HEK293 (cell line): ENCODE results near the gene CAPN6.

Experiments used
- CTCF ChIA-PET: fragments of 350-600 bp; formaldehyde crosslinking; extraction: SDS; loops from one replicate; lab custom pipeline; 2021; ENCODE audit warnings: antibody characterized with exemption; lab: Yijun Ruan, JAX
- POLR2A ChIA-PET: fragments of 300-600 bp; formaldehyde crosslinking; extraction: SDS; loops from one replicate; lab custom pipeline; 2020; ENCODE audit warnings: antibody characterized with exemption, inconsistent platforms; lab: Yijun Ruan, JAX
- H3K27ac ChIP-seq: fragments of 200-500 bp; sonication (Bioruptor generic); 2 replicates; pipeline ENCODE4 v1.5.1; 2014; ENCODE audit warnings: low read depth, low read length, control low read depth, inconsistent platforms; ENCODE audit errors: extremely low read depth
- H3K36me3 ChIP-seq, 2 experiments: fragments of 200-500 bp in 1 of 2; sonication (Bioruptor generic) in 1 of 2; 1 replicate in 1 of 2; 2 replicates in 1 of 2; pipeline ENCODE4 v1.5.1; 2014 to 2017; ENCODE audit warnings: inconsistent platforms in 2 of 2, low read length in 2 of 2; ENCODE audit not compliant: control insufficient read depth in 2 of 2, insufficient read depth in 1 of 2
- H3K4me1 ChIP-seq: fragments of 200-500 bp; sonication (Bioruptor generic); 2 replicates; pipeline ENCODE4 v1.5.1; 2014; ENCODE audit warnings: mild to moderate bottlenecking, low read length, inconsistent platforms; ENCODE audit not compliant: control insufficient read depth, insufficient read depth
- H3K4me3 ChIP-seq: 2 replicates; pipeline ENCODE4 v1.5.1; 2011; ENCODE audit warnings: low read depth, mild to moderate bottlenecking, control low read depth, low read length, moderate library complexity
- H3K9me3 ChIP-seq: fragments of 200-500 bp; sonication (Bioruptor generic); 2 replicates; pipeline ENCODE4 v1.5.1; 2014; ENCODE audit warnings: low read depth, low read length, inconsistent platforms; ENCODE audit not compliant: control insufficient read depth, insufficient read depth
- GFI1B ChIP-seq: fragments of 450-650 bp; formaldehyde crosslinking; IDR thresholded peaks from 2 replicates; pipeline ENCODE4 v1.5.1; 2016; ENCODE audit warnings: missing biosample characterization, missing genetic modification characterization
- PATZ1 ChIP-seq: fragments of 450-650 bp; formaldehyde crosslinking; IDR thresholded peaks from 2 replicates; pipeline ENCODE4 v1.5.1; 2016; ENCODE audit warnings: missing biosample characterization, missing genetic modification characterization
- PRDM1 ChIP-seq: fragments of 450-650 bp; formaldehyde crosslinking; IDR thresholded peaks from 2 replicates; pipeline ENCODE4; 2016; ENCODE audit warnings: missing biosample characterization, missing genetic modification characterization
- SP7 ChIP-seq: fragments of 450-650 bp; formaldehyde crosslinking; IDR thresholded peaks from 2 replicates; pipeline ENCODE4 v1.5.1; 2016; ENCODE audit warnings: missing biosample characterization, missing genetic modification characterization
- TCF7L2 ChIP-seq: IDR thresholded peaks from 2 replicates; pipeline ENCODE4 v1.6.1; 2011; ENCODE audit warnings: low read depth, mild to moderate bottlenecking, inconsistent platforms, low read length, moderate library complexity, borderline replicate concordance
- TRIM28 ChIP-seq: IDR thresholded peaks from 2 replicates; pipeline ENCODE4 v1.6.1; 2011; ENCODE audit warnings: low read length, control low read depth, borderline replicate concordance
- ZBTB11 ChIP-seq: fragments of 450-650 bp; formaldehyde crosslinking; conservative IDR thresholded peaks from 2 replicates; pipeline ENCODE4 v1.5.1; 2016; ENCODE audit warnings: low read depth, missing biosample characterization, missing genetic modification characterization
- ZBTB49 ChIP-seq: fragments of 450-650 bp; formaldehyde crosslinking; IDR thresholded peaks from 2 replicates; pipeline ENCODE4 v1.5.1; 2016; ENCODE audit warnings: missing biosample characterization, missing genetic modification characterization, low read depth
- ZFP37 ChIP-seq: fragments of 450-650 bp; formaldehyde crosslinking; IDR thresholded peaks from 2 replicates; pipeline ENCODE4 v1.5.1; 2016; ENCODE audit warnings: missing biosample characterization, missing genetic modification characterization
- ZNF114 ChIP-seq: fragments of 450-650 bp; formaldehyde crosslinking; IDR thresholded peaks from 2 replicates; pipeline ENCODE4 v1.5.0; 2017; ENCODE audit warnings: missing biosample characterization, missing genetic modification characterization
- ZNF354C ChIP-seq: fragments of 450-650 bp; formaldehyde crosslinking; IDR thresholded peaks from 2 replicates; pipeline ENCODE4 v1.5.1; 2016; ENCODE audit warnings: missing biosample characterization, missing genetic modification characterization, low read depth, borderline replicate concordance
- ZNF510 ChIP-seq: fragments of 450-650 bp; formaldehyde crosslinking; IDR thresholded peaks from 2 replicates; pipeline ENCODE4 v1.5.1; 2018; ENCODE audit warnings: mild to moderate bottlenecking, missing genetic modification characterization, missing biosample characterization; ENCODE audit not compliant: insufficient replicate concordance
- ZNF549 ChIP-seq: fragments of 450-650 bp; IDR thresholded peaks from 2 replicates; pipeline ENCODE4 v1.5.1; 2018; ENCODE audit warnings: missing biosample characterization, missing genetic modification characterization, mild to moderate bottlenecking, inconsistent platforms, moderate library complexity
- ZNF560 ChIP-seq: fragments of 450-650 bp; formaldehyde crosslinking; IDR thresholded peaks from 2 replicates; pipeline ENCODE4 v1.5.1; 2017; ENCODE audit warnings: missing biosample characterization, missing genetic modification characterization, borderline replicate concordance
- ZNF600 ChIP-seq: fragments of 450-650 bp; formaldehyde crosslinking; IDR thresholded peaks from 2 replicates; pipeline ENCODE4 v1.5.1; 2016; ENCODE audit warnings: missing biosample characterization, missing genetic modification characterization
- ZNF626 ChIP-seq: fragments of 450-650 bp; sonication (Bioruptor Pico); formaldehyde crosslinking; IDR thresholded peaks from 2 replicates; pipeline ENCODE4 v1.5.1; 2018; ENCODE audit warnings: missing biosample characterization, missing genetic modification characterization, inconsistent platforms
- ZNF658 ChIP-seq: fragments of 450-650 bp; formaldehyde crosslinking; IDR thresholded peaks from 2 replicates; pipeline ENCODE4; 2016; ENCODE audit warnings: missing biosample characterization, missing genetic modification characterization
- TF ChIP-seq, protein P1 (sequence below): fragments of 450-650 bp; formaldehyde crosslinking; IDR thresholded peaks from 2 replicates; pipeline ENCODE4 v1.5.1; 2017; ENCODE audit warnings: missing biosample characterization, missing genetic modification characterization
- TF ChIP-seq, protein P2 (sequence below): fragments of 450-650 bp; formaldehyde crosslinking; conservative IDR thresholded peaks from 2 replicates; pipeline ENCODE4 v1.5.1; 2016; ENCODE audit warnings: low read depth, missing biosample characterization, missing genetic modification characterization

The CAPN6 gene

DNA sequence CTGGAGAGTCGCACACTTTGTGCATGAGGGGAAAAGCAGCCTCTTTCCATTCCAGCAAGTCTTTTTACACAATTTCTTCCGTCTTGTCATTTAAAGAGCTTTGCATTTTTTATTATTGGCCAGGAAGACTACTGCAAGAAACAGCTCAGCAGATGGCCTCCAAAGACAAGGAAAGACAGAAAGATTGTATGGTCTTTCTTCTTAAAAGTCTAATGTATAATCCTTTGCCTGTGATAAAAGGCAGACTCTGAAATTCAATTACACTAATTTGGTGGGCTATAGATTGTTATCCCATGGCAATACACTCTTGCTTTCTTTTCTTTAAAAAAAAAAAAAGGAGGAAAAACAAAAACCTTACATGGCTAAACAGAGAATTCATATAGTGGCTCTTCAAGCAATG, 5.9 kb downstream of the CAPN6 start:
- Histone ChIP-seq H3K27ac (no peak overlapping the region), H3K36me3 (no peaks in the 10 kb centered on the region), H3K4me1 (no peaks in the 10 kb centered on the region), H3K9me3 (no peaks in the 10 kb centered on the region), H3K4me3 (no peak overlapping the region)
- TF ChIP-seq ZBTB11 = no peak
- no peak for TF ChIP-seq ZNF600 (tag by site-specific recombination)
- TF ChIP-seq ZFP37 (tag by site-specific recombination) = no peak
- TF ChIP-seq TCF7L2 = no peak
- POLR2A ChIA-PET = no interaction called here
- CTCF ChIA-PET = interaction anchor here (0.7 to 0.9 kb wide), 2 partner anchors 81 to 180 kb away, joined by 3 to 4 read pairs; no protein-coding TSS in a partner anchor

GRCh38 chrX:111262086-111262485, 8.2 kb downstream of the CAPN6 start:
- ChIA-PET CTCF (interaction anchor here (0.7 kb wide), 1 partner anchor 244 kb away, joined by 3 read pairs; no protein-coding TSS in a partner anchor), POLR2A (no interaction called here)
- Histone ChIP-seq H3K4me3 (no peak overlapping the region), H3K4me1 (no peaks in the 10 kb centered on the region), H3K27ac (no peak overlapping the region), H3K36me3 (no peaks in the 10 kb centered on the region), H3K9me3 (no peaks in the 10 kb centered on the region)
- TF ChIP-seq TRIM28 = no peak
- TF ChIP-seq ZNF560 = no peak
- TF ChIP-seq ZNF626 = no peak
- TF ChIP-seq ZNF658 (tag by site-specific recombination) = no peak
- TF ChIP-seq ZNF114 (tag by site-specific recombination) = no peak
- TF ChIP-seq ZNF549 (tag by site-specific recombination) = no peak
- TF ChIP-seq, protein P1, sequence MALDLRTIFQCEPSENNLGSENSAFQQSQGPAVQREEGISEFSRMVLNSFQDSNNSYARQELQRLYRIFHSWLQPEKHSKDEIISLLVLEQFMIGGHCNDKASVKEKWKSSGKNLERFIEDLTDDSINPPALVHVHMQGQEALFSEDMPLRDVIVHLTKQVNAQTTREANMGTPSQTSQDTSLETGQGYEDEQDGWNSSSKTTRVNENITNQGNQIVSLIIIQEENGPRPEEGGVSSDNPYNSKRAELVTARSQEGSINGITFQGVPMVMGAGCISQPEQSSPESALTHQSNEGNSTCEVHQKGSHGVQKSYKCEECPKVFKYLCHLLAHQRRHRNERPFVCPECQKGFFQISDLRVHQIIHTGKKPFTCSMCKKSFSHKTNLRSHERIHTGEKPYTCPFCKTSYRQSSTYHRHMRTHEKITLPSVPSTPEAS = no peak
- TF ChIP-seq, protein P2, sequence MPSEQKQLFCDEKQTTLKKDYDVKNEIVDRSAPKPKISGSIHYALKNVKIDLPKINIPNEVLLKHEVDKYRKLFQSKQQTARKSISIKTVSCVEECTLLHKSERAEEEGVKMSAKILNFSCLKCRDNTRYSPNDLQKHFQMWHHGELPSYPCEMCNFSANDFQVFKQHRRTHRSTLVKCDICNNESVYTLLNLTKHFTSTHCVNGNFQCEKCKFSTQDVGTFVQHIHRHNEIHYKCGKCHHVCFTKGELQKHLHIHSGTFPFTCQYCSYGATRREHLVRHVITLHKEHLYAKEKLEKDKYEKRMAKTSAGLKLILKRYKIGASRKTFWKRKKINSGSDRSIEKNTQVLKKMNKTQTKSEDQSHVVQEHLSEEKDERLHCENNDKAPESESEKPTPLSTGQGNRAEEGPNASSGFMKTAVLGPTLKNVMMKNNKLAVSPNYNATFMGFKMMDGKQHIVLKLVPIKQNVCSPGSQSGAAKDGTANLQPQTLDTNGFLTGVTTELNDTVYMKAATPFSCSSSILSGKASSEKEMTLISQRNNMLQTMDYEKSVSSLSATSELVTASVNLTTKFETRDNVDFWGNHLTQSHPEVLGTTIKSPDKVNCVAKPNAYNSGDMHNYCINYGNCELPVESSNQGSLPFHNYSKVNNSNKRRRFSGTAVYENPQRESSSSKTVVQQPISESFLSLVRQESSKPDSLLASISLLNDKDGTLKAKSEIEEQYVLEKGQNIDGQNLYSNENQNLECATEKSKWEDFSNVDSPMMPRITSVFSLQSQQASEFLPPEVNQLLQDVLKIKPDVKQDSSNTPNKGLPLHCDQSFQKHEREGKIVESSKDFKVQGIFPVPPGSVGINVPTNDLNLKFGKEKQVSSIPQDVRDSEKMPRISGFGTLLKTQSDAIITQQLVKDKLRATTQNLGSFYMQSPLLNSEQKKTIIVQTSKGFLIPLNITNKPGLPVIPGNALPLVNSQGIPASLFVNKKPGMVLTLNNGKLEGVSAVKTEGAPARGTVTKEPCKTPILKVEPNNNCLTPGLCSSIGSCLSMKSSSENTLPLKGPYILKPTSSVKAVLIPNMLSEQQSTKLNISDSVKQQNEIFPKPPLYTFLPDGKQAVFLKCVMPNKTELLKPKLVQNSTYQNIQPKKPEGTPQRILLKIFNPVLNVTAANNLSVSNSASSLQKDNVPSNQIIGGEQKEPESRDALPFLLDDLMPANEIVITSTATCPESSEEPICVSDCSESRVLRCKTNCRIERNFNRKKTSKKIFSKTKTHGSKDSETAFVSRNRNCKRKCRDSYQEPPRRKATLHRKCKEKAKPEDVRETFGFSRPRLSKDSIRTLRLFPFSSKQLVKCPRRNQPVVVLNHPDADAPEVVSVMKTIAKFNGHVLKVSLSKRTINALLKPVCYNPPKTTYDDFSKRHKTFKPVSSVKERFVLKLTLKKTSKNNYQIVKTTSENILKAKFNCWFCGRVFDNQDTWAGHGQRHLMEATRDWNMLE (tag by site-specific recombination) = no peak
- no peak for TF ChIP-seq PATZ1 (tag by site-specific recombination)
- no peak for TF ChIP-seq ZNF354C (tag by site-specific recombination)
- no peak for TF ChIP-seq PRDM1 (tag by site-specific recombination)
- no peak for TF ChIP-seq ZNF510 (tag by site-specific recombination)
- TF ChIP-seq SP7 = no peak
- TF ChIP-seq GFI1B (tag by site-specific recombination) = no peak
- TF ChIP-seq ZBTB49 (tag by site-specific recombination) = no peak
